ENCODE measurements around the gene ERBB4.

Gene ERBB4

DNA sequence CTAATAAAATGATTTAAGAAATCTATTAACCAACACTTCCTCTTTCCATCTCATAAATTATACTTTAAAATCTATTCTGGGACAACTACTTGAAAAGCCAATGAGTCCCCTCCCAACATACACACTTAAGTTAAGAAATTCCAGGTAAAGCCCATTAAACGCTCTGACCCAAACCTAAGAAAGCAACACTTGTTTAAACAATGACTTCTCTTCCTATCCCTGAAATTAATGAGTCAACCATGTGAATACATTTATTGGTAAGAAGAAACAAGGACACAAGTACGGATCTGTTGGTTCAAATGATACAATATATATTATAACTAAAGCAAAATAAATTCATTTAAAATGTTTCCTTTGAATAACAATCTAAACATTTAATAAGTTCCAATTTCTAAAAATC is 279.4 kb downstream of the ERBB4 start:
- TF ChIP-seq ARNTL (CRISPR knock-in tag; IDR thresholded peaks at IDR 0.05; ENCODE audit: borderline replicate concordance, low read depth) = no peak
- TF ChIP-seq ZFP3 (CRISPR knock-in tag; IDR thresholded peaks at IDR 0.05) = no peak
- no peak for TF ChIP-seq ZC3H10 (CRISPR knock-in tag; IDR thresholded peaks at IDR 0.05)
- TF ChIP-seq ZFP30 (CRISPR knock-in tag; IDR thresholded peaks at IDR 0.05) = no peak
- TF ChIP-seq TSHZ2 (CRISPR knock-in tag; IDR thresholded peaks at IDR 0.05) = no peak
- TF ChIP-seq SNAI2 (CRISPR knock-in tag; IDR thresholded peaks at IDR 0.05) = no peak
- no peak for TF ChIP-seq ISL1 (CRISPR knock-in tag; IDR thresholded peaks at IDR 0.05)
- TF ChIP-seq ESRRG (CRISPR knock-in tag; IDR thresholded peaks at IDR 0.05) = no peak
- TF ChIP-seq, protein P1, sequence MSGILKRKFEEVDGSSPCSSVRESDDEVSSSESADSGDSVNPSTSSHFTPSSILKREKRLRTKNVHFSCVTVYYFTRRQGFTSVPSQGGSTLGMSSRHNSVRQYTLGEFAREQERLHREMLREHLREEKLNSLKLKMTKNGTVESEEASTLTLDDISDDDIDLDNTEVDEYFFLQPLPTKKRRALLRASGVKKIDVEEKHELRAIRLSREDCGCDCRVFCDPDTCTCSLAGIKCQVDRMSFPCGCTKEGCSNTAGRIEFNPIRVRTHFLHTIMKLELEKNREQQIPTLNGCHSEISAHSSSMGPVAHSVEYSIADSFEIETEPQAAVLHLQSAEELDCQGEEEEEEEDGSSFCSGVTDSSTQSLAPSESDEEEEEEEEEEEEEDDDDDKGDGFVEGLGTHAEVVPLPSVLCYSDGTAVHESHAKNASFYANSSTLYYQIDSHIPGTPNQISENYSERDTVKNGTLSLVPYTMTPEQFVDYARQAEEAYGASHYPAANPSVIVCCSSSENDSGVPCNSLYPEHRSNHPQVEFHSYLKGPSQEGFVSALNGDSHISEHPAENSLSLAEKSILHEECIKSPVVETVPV (CRISPR knock-in tag; IDR thresholded peaks at IDR 0.05) = no peak
- TF ChIP-seq GLIS3 (CRISPR knock-in tag; IDR thresholded peaks at IDR 0.05) = no peak
- no peak for TF ChIP-seq CSDC2 (CRISPR knock-in tag; IDR thresholded peaks at IDR 0.05)
- TF ChIP-seq PATZ1 (CRISPR knock-in tag; IDR thresholded peaks at IDR 0.05; ENCODE audit: borderline replicate concordance) = no peak
- no peak for TF ChIP-seq TOX (CRISPR knock-in tag; IDR thresholded peaks at IDR 0.05; ENCODE audit: borderline replicate concordance)
- no peak for TF ChIP-seq PPARA (CRISPR knock-in tag; IDR thresholded peaks at IDR 0.05; ENCODE audit: borderline replicate concordance)
- no peak for TF ChIP-seq ZNF70 (CRISPR knock-in tag; IDR thresholded peaks at IDR 0.05)
- no peak for ATAC-seq

- TF ChIP-seq ZNF70 (CRISPR knock-in tag; IDR thresholded peaks at IDR 0.05) (no peak), BACH2 (CRISPR knock-in tag; IDR thresholded peaks at IDR 0.05; ENCODE audit: borderline replicate concordance) (no peak), TSHZ2 (CRISPR knock-in tag; IDR thresholded peaks at IDR 0.05) (no peak), ZNF8 (CRISPR knock-in tag; IDR thresholded peaks at IDR 0.05) (no peak), ISL1 (CRISPR knock-in tag; IDR thresholded peaks at IDR 0.05) (no peak), ZC3H10 (CRISPR knock-in tag; IDR thresholded peaks at IDR 0.05) (no peak), TOX (CRISPR knock-in tag; IDR thresholded peaks at IDR 0.05; ENCODE audit: borderline replicate concordance) (no peak), RARB (CRISPR knock-in tag; IDR thresholded peaks at IDR 0.05) (no peak), ESRRG (CRISPR knock-in tag; IDR thresholded peaks at IDR 0.05) (no peak), ZFP30 (CRISPR knock-in tag; IDR thresholded peaks at IDR 0.05) (no peak), GLIS3 (CRISPR knock-in tag; IDR thresholded peaks at IDR 0.05) (no peak), POU6F1 (CRISPR knock-in tag; IDR thresholded peaks at IDR 0.05; ENCODE audit: borderline replicate concordance, low read depth) (no peak), CSDC2 (CRISPR knock-in tag; IDR thresholded peaks at IDR 0.05) (no peak)
- TF ChIP-seq, protein P2, sequence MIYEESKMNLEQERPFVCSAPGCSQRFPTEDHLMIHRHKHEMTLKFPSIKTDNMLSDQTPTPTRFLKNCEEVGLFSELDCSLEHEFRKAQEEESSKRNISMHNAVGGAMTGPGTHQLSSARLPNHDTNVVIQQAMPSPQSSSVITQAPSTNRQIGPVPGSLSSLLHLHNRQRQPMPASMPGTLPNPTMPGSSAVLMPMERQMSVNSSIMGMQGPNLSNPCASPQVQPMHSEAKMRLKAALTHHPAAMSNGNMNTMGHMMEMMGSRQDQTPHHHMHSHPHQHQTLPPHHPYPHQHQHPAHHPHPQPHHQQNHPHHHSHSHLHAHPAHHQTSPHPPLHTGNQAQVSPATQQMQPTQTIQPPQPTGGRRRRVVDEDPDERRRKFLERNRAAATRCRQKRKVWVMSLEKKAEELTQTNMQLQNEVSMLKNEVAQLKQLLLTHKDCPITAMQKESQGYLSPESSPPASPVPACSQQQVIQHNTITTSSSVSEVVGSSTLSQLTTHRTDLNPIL (CRISPR knock-in tag; IDR thresholded peaks at IDR 0.05; ENCODE audit: low read depth) = no peak
- ATAC-seq = no peak
These were observed 284.3 kb downstream of the ERBB4 start for GRCh38 chr2:212254339-212254738.

Measured in SK-N-SH treated with all-trans-retinoic acid at 6 μM for 48 hours (cell line).